GM19099 (cell line): ENCODE data around the gene PAFAH1B2.

Experiments
- POLR2A ChIP-seq: IDR thresholded peaks from 3 replicates; pipeline ENCODE4 v1.6.1; 2011; ENCODE audit warnings: low read depth; ENCODE audit not compliant: insufficient read length; ENCODE audit errors: extremely low read depth

Gene PAFAH1B2

DNA sequence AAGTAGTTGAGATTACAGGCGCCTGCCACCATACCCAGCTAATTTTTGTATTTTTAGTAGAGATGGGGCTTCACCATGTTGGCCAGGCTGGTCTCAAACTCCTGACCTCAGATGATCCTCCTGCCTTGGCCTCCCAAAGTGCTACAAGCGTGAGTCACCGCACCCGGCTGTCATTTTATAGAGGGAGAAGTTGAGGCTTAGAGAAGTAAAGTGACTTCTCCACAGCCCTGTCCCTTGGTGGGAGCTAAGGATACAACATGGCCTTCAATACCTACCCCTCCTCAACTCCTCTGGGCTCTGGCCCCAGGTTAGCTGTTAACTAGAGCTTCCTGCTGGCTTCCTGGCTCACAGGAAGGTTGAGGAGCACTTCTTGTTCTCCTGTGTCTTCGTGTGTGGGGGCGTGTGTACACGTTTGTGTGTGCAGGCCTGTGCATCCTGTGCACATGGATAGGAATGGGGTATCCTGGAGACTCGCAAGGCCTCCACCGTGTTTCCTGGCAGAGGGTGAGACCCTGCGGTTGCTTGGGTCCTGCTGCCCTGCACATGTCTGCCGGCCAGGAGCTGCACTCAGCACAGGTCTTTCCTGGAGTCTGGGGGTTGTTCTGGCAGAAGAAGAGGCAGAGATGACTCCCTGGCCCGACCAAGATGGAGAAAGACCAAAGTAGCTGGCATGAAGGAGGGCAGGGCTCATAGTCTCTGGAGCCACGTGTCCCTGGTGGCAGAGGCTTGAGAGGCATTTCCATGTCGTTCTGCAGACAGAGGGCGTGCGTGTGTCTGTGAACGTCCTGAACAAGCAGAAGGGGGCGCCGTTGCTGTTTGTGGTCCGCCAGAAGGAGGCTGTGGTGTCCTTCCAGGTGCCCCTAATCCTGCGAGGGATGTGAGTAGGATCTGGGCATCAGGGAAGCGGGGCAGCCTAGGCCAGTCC lies 36.8 kb downstream of the PAFAH1B2 start:
- no peak for TF ChIP-seq POLR2A

DNA sequence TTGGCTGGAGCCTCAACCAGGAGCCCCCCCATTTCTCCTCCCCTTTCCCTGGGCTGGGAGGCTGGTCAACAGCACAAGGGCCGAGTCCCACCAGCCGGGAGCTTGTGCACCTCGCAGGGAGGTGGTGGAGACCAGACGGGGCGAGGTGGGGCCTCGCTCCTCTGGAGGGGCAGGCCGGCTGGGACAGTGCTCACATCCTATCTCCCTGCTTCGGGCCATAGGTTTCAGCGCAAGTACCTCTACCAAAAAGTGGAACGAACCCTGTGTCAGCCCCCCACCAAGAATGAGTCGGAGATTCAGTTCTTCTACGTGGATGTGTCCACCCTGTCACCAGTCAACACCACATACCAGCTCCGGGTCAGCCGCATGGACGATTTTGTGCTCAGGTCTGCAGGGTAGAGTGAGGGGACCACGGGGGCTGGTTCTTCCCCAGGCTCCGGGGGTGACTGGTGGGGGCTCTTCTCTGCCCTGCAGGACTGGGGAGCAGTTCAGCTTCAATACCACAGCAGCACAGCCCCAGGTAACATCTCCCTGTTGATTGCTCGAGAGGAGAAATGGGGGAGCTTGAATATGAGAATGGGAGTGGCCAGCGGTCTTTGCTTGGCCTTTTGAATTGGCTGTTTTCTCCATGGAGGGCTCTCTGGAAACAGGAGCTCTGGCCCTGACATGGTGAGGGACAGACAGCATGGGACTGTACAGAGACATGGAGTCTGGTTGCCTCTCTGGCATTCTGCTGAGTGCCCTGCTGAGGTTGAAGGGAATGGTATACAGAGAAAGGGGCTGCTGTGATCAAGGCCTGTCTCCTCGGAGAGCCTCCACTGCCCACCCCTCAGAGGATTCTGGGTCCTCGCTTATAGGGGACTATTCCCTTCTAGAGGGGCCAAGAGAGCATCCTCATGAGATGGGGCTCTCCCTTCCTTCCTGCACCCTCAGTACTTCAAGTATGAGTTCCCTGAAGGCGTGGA lies 37.8 kb downstream of the PAFAH1B2 start:
- no peak for TF ChIP-seq POLR2A

- no peak for TF ChIP-seq POLR2A
Observed at GRCh38 chr11:117182551-117182935, 38.5 kb downstream of the PAFAH1B2 start.

DNA sequence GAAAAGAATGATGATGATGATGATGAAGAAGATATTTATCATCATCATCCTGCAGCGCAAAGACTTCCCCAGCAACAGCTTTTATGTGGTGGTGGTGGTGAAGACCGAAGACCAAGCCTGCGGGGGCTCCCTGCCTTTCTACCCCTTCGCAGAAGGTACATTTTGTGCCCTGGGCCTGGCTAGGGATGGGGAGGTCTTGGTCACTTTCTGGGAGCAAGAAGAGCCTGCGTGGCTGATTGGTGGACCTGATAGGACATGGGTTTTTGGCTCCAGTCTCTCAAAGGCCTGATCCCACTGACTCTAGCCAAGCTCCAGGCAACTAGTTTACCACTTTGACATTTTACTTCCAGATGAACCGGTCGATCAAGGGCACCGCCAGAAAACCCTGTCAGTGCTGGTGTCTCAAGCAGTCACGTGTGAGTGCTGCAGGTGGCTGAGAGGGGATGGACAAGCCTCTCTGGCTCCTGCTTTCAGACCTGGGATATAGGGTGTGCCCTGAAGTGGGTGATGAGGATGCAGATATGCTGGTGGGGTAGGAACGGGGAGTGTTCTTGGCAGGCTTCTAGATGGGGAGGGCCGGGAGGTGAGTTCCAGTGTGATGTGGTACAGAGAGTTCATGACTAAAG lies 39.8 kb downstream of the PAFAH1B2 start:
- TF ChIP-seq POLR2A = no peak

DNA sequence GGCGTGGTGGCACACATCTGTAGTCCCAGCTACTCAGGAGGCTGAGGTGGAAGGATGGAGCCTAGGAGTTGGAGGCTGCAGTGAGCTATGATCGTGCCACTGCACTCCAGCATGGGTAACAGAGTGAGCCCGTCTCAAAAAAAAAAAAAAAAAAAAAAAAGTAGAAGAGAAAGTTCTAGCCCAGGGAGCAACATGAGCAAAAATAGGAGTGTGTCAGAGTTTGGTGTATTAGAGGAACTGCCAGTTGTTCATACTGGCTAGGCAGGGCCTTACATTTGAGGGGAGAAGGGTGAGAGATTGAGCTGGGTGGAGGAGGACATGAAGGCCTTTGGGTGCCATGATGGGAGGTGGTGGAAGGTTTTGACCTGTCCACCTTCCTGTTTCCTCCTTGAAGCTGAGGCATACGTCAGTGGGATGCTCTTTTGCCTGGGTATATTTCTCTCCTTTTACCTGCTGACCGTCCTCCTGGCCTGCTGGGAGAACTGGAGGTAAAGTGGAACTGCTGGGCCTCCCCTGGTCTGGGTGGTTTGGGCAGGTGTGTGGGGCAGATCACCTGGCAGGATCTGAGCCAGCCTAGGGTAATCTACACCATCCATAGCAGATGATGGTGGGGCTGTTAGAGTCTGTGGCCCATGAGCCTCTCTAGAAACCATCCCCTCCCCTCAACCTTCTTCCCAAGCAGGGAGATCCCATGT lies 41.8 kb downstream of the PAFAH1B2 start:
- no peak for TF ChIP-seq POLR2A

DNA sequence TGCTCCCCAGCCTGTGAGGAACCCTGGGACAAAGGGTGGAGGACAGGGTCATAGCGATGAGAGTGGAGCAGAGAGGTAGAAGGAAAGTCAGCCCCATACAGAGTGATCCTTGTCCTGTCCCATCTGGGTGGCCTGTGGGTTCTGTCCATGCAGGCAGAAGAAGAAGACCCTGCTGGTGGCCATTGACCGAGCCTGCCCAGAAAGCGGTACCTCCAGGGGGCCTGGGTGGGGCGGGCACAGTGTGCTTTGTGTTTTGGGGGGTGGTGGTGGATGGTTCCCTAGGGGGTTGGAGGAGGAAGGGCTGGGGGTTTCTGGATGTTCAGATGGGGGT lies 42.3 kb downstream of the PAFAH1B2 start:
- TF ChIP-seq POLR2A = no peak

DNA sequence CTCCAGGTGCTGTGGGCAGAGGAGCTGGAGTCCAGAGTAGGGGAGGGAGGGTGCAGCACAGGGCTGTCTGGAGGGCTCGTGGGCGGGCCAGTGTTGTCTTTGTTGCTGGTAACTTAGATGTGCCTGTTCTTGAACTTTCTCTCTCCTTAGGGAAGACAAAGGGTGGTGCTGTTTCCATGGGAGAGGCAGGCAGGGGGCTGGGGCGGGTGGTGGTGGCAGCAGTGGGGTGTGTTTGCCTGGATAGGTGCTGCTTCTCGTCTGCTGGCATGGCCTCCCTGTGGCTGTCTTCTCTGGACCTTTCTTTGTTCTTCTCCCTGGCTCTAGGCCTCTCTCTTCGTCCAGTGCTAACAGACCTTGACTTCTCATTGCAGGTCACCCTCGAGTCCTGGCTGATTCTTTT lies 42.9 kb downstream of the PAFAH1B2 start:
- TF ChIP-seq POLR2A = no peak

DNA sequence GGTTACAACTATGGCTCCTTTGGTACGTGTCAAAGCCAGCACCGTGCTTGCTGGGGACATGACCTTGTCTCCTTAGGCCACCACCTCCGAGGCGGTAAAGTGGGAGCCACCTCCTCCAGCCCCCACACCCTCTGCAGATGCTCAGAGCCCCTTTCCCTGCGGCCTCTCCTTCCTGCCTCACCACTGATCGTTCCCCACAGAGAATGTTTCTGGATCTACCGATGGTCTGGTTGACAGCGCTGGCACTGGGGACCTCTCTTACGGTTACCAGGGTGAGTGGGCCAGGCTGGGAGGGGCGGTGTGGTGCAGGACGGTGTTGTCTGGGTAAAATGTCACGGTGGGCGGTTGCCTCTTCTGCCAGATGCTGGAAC lies 43.3 kb downstream of the PAFAH1B2 start:
- TF ChIP-seq POLR2A = no peak

- no peak for TF ChIP-seq POLR2A
Observed at GRCh38 chr11:117187799-117188481, 43.9 kb downstream of the PAFAH1B2 start.

GRCh38 chr11:117188620-117189081 lies 44.6 kb downstream of the PAFAH1B2 start:
- TF ChIP-seq POLR2A = no peak

DNA sequence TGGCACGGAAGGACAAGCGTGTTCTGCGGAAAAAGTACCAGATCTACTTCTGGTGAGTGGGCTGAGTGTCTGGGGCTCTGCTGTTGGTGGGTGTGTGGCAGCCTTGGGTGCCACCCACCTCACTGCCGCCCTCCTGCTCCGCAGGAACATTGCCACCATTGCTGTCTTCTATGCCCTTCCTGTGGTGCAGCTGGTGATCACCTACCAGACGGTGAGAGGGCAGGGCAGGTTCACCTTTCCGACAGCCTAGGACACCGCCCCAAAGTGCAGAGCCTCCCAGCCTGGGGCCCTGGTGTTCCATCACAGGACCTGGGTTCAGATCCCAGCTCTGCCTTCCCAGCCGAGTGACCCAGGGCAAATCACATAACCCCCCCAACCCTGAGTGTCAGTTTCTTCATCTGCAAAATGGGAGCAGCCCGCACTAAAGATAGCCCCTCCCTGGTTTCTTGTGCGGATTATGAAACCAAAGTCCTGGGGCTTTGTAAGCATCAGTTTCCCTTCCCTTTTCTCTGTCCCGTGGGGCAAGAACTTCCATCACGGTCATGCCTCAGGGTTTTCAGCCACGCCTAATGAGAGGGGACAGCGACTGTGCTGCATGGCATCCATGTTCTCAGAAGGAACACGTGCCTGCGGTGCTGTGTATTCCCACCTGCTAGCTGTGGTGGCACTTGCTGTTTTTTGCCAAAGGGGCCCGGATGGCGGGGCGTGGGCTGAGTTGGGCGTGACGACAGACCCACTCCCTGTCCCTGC lies 45.3 kb downstream of the PAFAH1B2 start:
- TF ChIP-seq POLR2A = no peak

- no peak for TF ChIP-seq POLR2A
Observed at GRCh38 chr11:117189941-117190544, 46.0 kb downstream of the PAFAH1B2 start.
